Neural crest cell (in vitro differentiated cells): ENCODE data around the gene STMN1. TPM values are rescaled to one million over a fixed set of nuclear protein-coding genes. Genes with fewer than 3 reads are reported as not detected.

Experiments
- DNase-seq: peaks from one replicate; pipeline ENCODE4 v3.0.0; 2021; ENCODE audit warnings: low read depth, mixed read lengths, low spot score
- H3K27ac Mint-ChIP-seq: one replicate; pipeline ENCODE4 v1.8.0; 2021; ENCODE audit warnings: mild to moderate bottlenecking, mixed read lengths; ENCODE audit not compliant: unreplicated experiment
- H3K27me3 Mint-ChIP-seq: 2 replicates; pipeline ENCODE4 v1.8.0; 2021; ENCODE audit warnings: low read depth, mild to moderate bottlenecking, mixed read lengths
- H3K36me3 Mint-ChIP-seq: 2 replicates; pipeline ENCODE4 v1.8.0; 2021; ENCODE audit warnings: low read depth, mild to moderate bottlenecking, mixed read lengths
- H3K4me1 Mint-ChIP-seq: 2 replicates; pipeline ENCODE4 v1.8.0; 2021; ENCODE audit warnings: mixed read lengths
- H3K4me3 Mint-ChIP-seq: one replicate; pipeline ENCODE4 v1.8.0; 2021; ENCODE audit warnings: mild to moderate bottlenecking, mixed read lengths
- H3K9me3 Mint-ChIP-seq: 2 replicates; pipeline ENCODE4 v1.8.0; 2021; ENCODE audit warnings: mixed read lengths
- CTCF ChIP-seq: fragments of 200-600 bp; sonication (generic); conservative IDR thresholded peaks from 2 replicates; pipeline ENCODE4 v1.5.0; 2021; ENCODE audit warnings: antibody characterized with exemption, mild to moderate bottlenecking
- total RNA-seq: library from RNA; stranded (reverse); gene quantifications from 2 replicates; pipeline ENCODE4 v1.2.1, GENCODE V29; 2021

Gene STMN1
- total RNA-seq, 1 donor from 2014 or later: 934 TPM

GRCh38 chr1:25872713-25873112 is 33.5 kb downstream of the STMN1 start:
- Mint-ChIP-seq H3K36me3 (no peaks in the 10 kb centered on the region), H3K4me3 (no peak overlapping the region), H3K27ac (no peak overlapping the region), H3K27me3 (peaks cover 3% of the 10 kb centered on the region), H3K4me1 (peaks cover 15% of the 10 kb centered on the region), H3K9me3 (no peaks in the 10 kb centered on the region)
- no peak for DNase-seq
- no peak for TF ChIP-seq CTCF

DNA sequence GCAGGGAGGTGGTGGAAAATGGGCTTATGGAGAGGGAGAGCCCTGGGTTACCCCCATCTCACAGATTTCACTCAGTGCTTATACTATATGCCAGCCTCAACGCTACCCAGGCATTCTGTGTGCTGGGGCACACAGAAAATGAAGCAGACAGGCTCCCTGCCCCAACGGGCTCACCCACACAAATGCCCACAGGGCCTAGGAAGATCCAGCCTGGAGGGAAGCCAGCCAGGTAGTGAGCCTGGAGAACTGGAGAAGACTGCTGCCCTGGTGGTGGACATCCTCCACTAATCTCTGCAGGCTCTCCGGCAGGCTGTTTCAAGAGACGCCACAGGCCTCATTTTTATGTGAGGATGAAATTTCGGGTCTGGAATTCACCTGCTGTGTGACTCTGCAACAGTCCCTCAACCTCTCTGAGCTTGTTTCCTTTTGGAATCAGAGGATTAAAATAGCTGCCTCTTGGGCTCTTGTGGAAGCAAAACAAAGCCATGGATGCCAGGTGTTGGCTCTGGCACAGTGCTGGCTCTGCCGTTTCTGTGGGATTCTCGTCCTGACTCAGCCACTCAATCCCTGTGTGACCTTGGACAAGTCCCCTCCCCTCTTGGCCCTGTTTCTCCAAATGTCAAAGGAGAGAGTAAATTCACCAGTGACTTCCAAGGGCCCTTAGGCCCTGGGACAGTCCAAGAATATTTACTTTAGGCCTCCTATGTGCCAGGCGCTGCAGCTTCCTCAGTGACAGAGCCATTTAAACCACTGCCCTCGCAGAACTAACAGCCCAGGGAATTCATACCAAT is 34.3 kb downstream of the STMN1 start:
- Mint-ChIP-seq H3K4me3 (no peak overlapping the region), H3K27ac (no peak overlapping the region), H3K4me1 (peaks cover 21% of the 10 kb centered on the region), H3K9me3 (no peaks in the 10 kb centered on the region), H3K27me3 (peaks cover 3% of the 10 kb centered on the region), H3K36me3 (no peaks in the 10 kb centered on the region)
- no peak for TF ChIP-seq CTCF
- no peak for DNase-seq

- Mint-ChIP-seq H3K27me3 (peaks cover 2% of the 10 kb centered on the region), H3K4me1 (peaks cover 22% of the 10 kb centered on the region), H3K4me3 (no peak overlapping the region), H3K27ac (no peak overlapping the region), H3K36me3 (no peaks in the 10 kb centered on the region), H3K9me3 (no peaks in the 10 kb centered on the region)
- no peak for DNase-seq
- TF ChIP-seq CTCF: no peak
Observed at GRCh38 chr1:25871086-25871703, 35.0 kb downstream of the STMN1 start.

GRCh38 chr1:25870614-25871013 is 35.6 kb downstream of the STMN1 start:
- Mint-ChIP-seq H3K36me3 (no peaks in the 10 kb centered on the region), H3K4me3 (no peak overlapping the region), H3K9me3 (no peaks in the 10 kb centered on the region), H3K27me3 (no peaks in the 10 kb centered on the region), H3K4me1 (peaks cover 21% of the 10 kb centered on the region), H3K27ac (no peak overlapping the region)
- no peak for DNase-seq
- no peak for TF ChIP-seq CTCF

DNA sequence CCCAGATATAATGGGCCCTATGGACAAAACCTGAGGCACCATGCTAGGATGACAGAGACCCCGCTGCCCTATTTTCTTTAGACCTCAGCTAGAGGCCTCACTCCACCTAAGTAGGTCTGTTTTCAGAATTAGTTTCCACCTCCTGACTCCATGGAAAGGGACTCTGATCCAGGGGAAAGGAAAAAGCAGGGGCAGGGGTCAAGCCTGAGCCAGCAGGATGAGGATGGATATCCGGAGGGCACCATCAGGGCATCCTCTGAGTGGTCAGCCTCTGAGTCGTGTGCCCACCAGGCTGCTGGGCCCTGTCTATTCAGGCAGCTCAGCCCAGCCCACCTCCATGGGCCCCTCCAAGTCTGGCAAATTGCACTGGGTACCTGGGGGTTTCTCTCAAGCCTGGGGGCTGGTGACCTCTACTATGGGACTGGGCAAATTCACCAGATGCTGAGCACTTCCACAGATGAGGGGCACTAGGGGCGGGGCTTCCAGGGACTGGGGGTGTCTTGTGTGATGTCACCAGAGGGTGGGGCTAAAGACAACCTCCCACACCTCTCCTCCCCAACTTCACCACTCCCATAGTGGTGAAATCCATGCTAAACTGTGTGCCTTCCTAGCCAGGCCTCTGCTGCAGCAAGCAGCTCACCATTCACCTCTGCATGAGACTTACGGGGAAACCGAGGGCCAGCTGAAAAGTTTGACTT is 36.2 kb downstream of the STMN1 start:
- Mint-ChIP-seq H3K36me3 (no peaks in the 10 kb centered on the region), H3K27me3 (no peaks in the 10 kb centered on the region), H3K9me3 (no peaks in the 10 kb centered on the region), H3K4me1 (peaks cover 21% of the 10 kb centered on the region), H3K4me3 (no peak overlapping the region), H3K27ac (no peak overlapping the region)
- no peak for TF ChIP-seq CTCF
- no peak for DNase-seq
